ENCODE measurements around the gene PDE4D. TPM values are rescaled to one million over a fixed set of nuclear protein-coding genes. Genes with fewer than 3 reads are reported as not detected.

The PDE4D gene
- total RNA-seq, 1 donor from 2014 or later = 44.8 TPM

- DNase-seq (ENCODE audit: low spot score in 2 of 2) = no peak
- Histone ChIP-seq H3K36me3 (no peaks in the 10 kb centered on the region), H3K27ac (no peak overlapping the region), H3K4me3 (no peak overlapping the region), H3K27me3 (no peaks in the 10 kb centered on the region), H3K9me3 (no peaks in the 10 kb centered on the region), H3K4me1 (no peaks in the 10 kb centered on the region)
- intact Hi-C loops (cut with DNase I) = no loop called here
- no peak for TF ChIP-seq CTCF (IDR thresholded peaks at IDR 0.05)
These were observed 18.9 kb downstream of the PDE4D start for GRCh38 chr5:59874675-59875074.

GRCh38 chr5:59873113-59873512, 20.4 kb downstream of the PDE4D start:
- H3K27ac ChIP-seq = no peak overlapping the region
- TF ChIP-seq CTCF (IDR thresholded peaks at IDR 0.05) = no peak
- H3K4me1 ChIP-seq = no peaks in the 10 kb centered on the region
- no peak overlapping the region for H3K4me3 ChIP-seq
- no peak for DNase-seq (ENCODE audit: low spot score in 2 of 2)
- intact Hi-C loops (cut with DNase I) = no loop called here
- no peaks in the 10 kb centered on the region for H3K36me3 ChIP-seq
- no peaks in the 10 kb centered on the region for H3K9me3 ChIP-seq
- H3K27me3 ChIP-seq = no peaks in the 10 kb centered on the region

- intact Hi-C loops (cut with DNase I) = no loop called here
- no peaks in the 10 kb centered on the region for H3K9me3 ChIP-seq
- H3K27ac ChIP-seq = no peak overlapping the region
- H3K4me3 ChIP-seq = no peak overlapping the region
- peaks cover 0 to 9% of the 10 kb centered on the region in 2 donors for H3K4me1 ChIP-seq
- no peak for DNase-seq (ENCODE audit: low spot score in 2 of 2)
- no peak for TF ChIP-seq CTCF (IDR thresholded peaks at IDR 0.05)
- no peaks in the 10 kb centered on the region for H3K27me3 ChIP-seq
- H3K36me3 ChIP-seq = no peaks in the 10 kb centered on the region
These were observed 26.9 kb downstream of the PDE4D start for GRCh38 chr5:59866661-59867060.

GRCh38 chr5:59864718-59865117, 28.8 kb downstream of the PDE4D start:
- no peak for TF ChIP-seq CTCF (IDR thresholded peaks at IDR 0.05)
- Histone ChIP-seq H3K4me1 (peaks cover 0 to 9% of the 10 kb centered on the region in 2 donors), H3K4me3 (no peak overlapping the region), H3K9me3 (no peaks in the 10 kb centered on the region), H3K27ac (no peak overlapping the region), H3K36me3 (no peaks in the 10 kb centered on the region), H3K27me3 (no peaks in the 10 kb centered on the region)
- no peak for DNase-seq (ENCODE audit: low spot score in 2 of 2)
- intact Hi-C loops (cut with DNase I) = no loop called here

- intact Hi-C loops (cut with DNase I) = no loop called here
- H3K27ac ChIP-seq = no peak overlapping the region
- H3K4me1 ChIP-seq = peaks cover 0 to 9% of the 10 kb centered on the region in 2 donors
- no peaks in the 10 kb centered on the region for H3K27me3 ChIP-seq
- no peak for DNase-seq (ENCODE audit: low spot score in 2 of 2)
- TF ChIP-seq CTCF (IDR thresholded peaks at IDR 0.05) = no peak
- no peaks in the 10 kb centered on the region for H3K36me3 ChIP-seq
- H3K4me3 ChIP-seq = no peak overlapping the region
- H3K9me3 ChIP-seq = no peaks in the 10 kb centered on the region
These were observed 29.7 kb downstream of the PDE4D start for GRCh38 chr5:59863777-59864176.

- DNase-seq (ENCODE audit: low spot score in 2 of 2) = no peak
- Histone ChIP-seq H3K4me1 (no peaks in the 10 kb centered on the region), H3K27ac (no peak overlapping the region), H3K4me3 (no peak overlapping the region), H3K9me3 (no peaks in the 10 kb centered on the region), H3K36me3 (no peaks in the 10 kb centered on the region), H3K27me3 (no peaks in the 10 kb centered on the region)
- intact Hi-C loops (cut with DNase I) = no loop called here
- no peak for TF ChIP-seq CTCF (IDR thresholded peaks at IDR 0.05)
These were observed 37.2 kb downstream of the PDE4D start for GRCh38 chr5:59856358-59856757.
